Stimulated activated CD8-positive, alpha-beta memory T cell treated with anti-CD3 and anti-CD28 coated beads, Interleukin-12 subunit alpha, Interleukin-12 subunit beta, amount 100 ng/mL, for 1 hour (primary cell): Measurements from ENCODE around the gene NSA2.

ENCODE experiments used
- DNase-seq: peaks from one replicate; pipeline ENCODE4 v3.0.0-alpha.2; 2020; ENCODE audit warnings: low read depth

Gene NSA2

GRCh38 chr5:74816875-74817274, 49.8 kb downstream of the NSA2 start:
- no peak for DNase-seq

GRCh38 chr5:74822288-74822687, 55.2 kb downstream of the NSA2 start:
- DNase-seq: no peak

GRCh38 chr5:74829413-74829812, 62.4 kb downstream of the NSA2 start:
- no peak for DNase-seq
